A549 (cell line): ENCODE data around the gene PLEKHD1. TPM values are rescaled to one million over a fixed set of nuclear protein-coding genes. Genes with fewer than 3 reads are reported as not detected.

ENCODE experiments used
- ATAC-seq, 2 experiments: fragments of 200-7000 bp in 1 of 2; fragments of >200 bp in 1 of 2; cut with Nextera tagmentation in 1 of 2; cut with Tn5 transposase in 1 of 2; 3 replicates each; pipeline versions ENCODE4 v1.8.0 to v1.9.1; 2018 to 2020; ENCODE audit warnings: mild to moderate bottlenecking in 1 of 2, moderate library complexity in 1 of 2
- CTCF ChIA-PET: fragments of 300-600 bp; sonication (Branson Sonifier 250); formaldehyde crosslinking; extraction: SDS; loops from one replicate; lab custom pipeline; 2021; ENCODE audit warnings: antibody characterized with exemption, inconsistent platforms; lab: Yijun Ruan, JAX
- POLR2A ChIA-PET: fragments of 350-600 bp; formaldehyde crosslinking; extraction: SDS; loops from one replicate; lab custom pipeline; 2021; ENCODE audit warnings: antibody characterized with exemption, inconsistent platforms; lab: Yijun Ruan, JAX
- DNase-seq, 2 experiments: peaks; one replicate each; pipeline versions ENCODE4 v3.0.0 to v3.0.0-alpha.2; 2011 to 2016; ENCODE audit warnings: low read depth in 1 of 2, low spot score in 1 of 2
- FAIRE-seq: peaks from 2 replicates; lab custom pipeline; 2011; peaks lifted over from hg19 to GRCh38; lab: Jason Lieb, UNC
- H3K27ac ChIP-seq, 2 experiments: fragments of >200 bp; sonication (Bioruptor Twin); formaldehyde crosslinking; 3 replicates each; pipeline ENCODE4 v1.5.1; 2016 to 2017
- H3K4me1 ChIP-seq: fragments of >200 bp; sonication (Bioruptor Twin); formaldehyde crosslinking; 3 replicates; pipeline ENCODE4 v1.6.1; 2016
- H3K4me2 ChIP-seq: fragments of >200 bp; sonication (Bioruptor Twin); formaldehyde crosslinking; 3 replicates; pipeline ENCODE4 v1.6.1; 2016
- H3K4me3 ChIP-seq: fragments of >200 bp; sonication (Bioruptor Twin); formaldehyde crosslinking; 3 replicates; pipeline ENCODE4 v1.5.1; 2016
- H3K9me3 ChIP-seq: fragments of >200 bp; sonication (Bioruptor Twin); formaldehyde crosslinking; 3 replicates; pipeline ENCODE4 v1.6.1; 2016
- CBX2 ChIP-seq: fragments of 200-600 bp; sonication (generic); IDR thresholded peaks from 2 replicates; pipeline ENCODE4 v1.6.1; 2016; ENCODE audit warnings: low read depth, mild to moderate bottlenecking, borderline replicate concordance
- CHD4 ChIP-seq: fragments of 200-600 bp; sonication (generic); IDR thresholded peaks from 2 replicates; pipeline ENCODE4 v1.6.1; 2016; ENCODE audit warnings: antibody characterized with exemption, mild to moderate bottlenecking, borderline replicate concordance
- EHF ChIP-seq: fragments of 250-450 bp; sonication (Bioruptor Pico); IDR thresholded peaks from 2 replicates; pipeline ENCODE4 v1.5.0; 2020; ENCODE audit warnings: mild to moderate bottlenecking
- ESRRA ChIP-seq: fragments of 150-350 bp; IDR thresholded peaks from 2 replicates; pipeline ENCODE4 v1.6.1; 2014; ENCODE audit warnings: mild to moderate bottlenecking, low read length, borderline replicate concordance
- FOXS1 ChIP-seq: fragments of 250-450 bp; sonication (Bioruptor Pico); IDR thresholded peaks from 2 replicates; pipeline ENCODE4 v1.5.0; 2020; ENCODE audit warnings: mild to moderate bottlenecking, moderate library complexity
- GATA3 ChIP-seq: IDR thresholded peaks from 2 replicates; pipeline ENCODE4 v1.6.1; 2012; ENCODE audit warnings: borderline replicate concordance
- KDM5A ChIP-seq: fragments of 200-600 bp; sonication (generic); IDR thresholded peaks from 2 replicates; pipeline ENCODE4 v1.6.1; 2016; ENCODE audit warnings: antibody characterized with exemption, mild to moderate bottlenecking
- MAFK ChIP-seq: fragments of 450-650 bp; IDR thresholded peaks from 2 replicates; pipeline ENCODE4 v1.6.1; 2014; ENCODE audit not compliant: partially characterized antibody
- MAZ ChIP-seq: fragments of 150-350 bp; IDR thresholded peaks from 2 replicates; pipeline ENCODE4 v1.6.1; 2014; ENCODE audit warnings: antibody characterized with exemption, low read depth, low read length, borderline replicate concordance
- MYC ChIP-seq: IDR thresholded peaks from 2 replicates; pipeline ENCODE4 v1.6.1; 2012; ENCODE audit warnings: mild to moderate bottlenecking, inconsistent platforms, low read length, improper control_type of control experiment, borderline replicate concordance
- NPAS2 ChIP-seq: fragments of 250-450 bp; sonication (Bioruptor Pico); IDR thresholded peaks from 2 replicates; pipeline ENCODE4 v1.8.0; 2022; ENCODE audit warnings: mild to moderate bottlenecking, moderate library complexity, borderline replicate concordance
- NR3C1 ChIP-seq: fragments of >200 bp; sonication (Bioruptor Twin); formaldehyde crosslinking; IDR thresholded peaks from 3 replicates; pipeline ENCODE4 v1.6.1; 2017
- RARB ChIP-seq: fragments of 250-450 bp; sonication (Bioruptor Pico); IDR thresholded peaks from 2 replicates; pipeline ENCODE4 v1.8.0; 2021; ENCODE audit warnings: mild to moderate bottlenecking, moderate library complexity
- RCOR1 ChIP-seq: fragments of 150-350 bp; IDR thresholded peaks from 2 replicates; pipeline ENCODE4 v1.6.1; 2014; ENCODE audit warnings: antibody characterized with exemption, low read length, low read depth
- SMC3 ChIP-seq: fragments of >200 bp; sonication (Bioruptor Twin); formaldehyde crosslinking; IDR thresholded peaks from 3 replicates; pipeline ENCODE4 v1.6.1; 2018; ENCODE audit warnings: inconsistent platforms
- ZFP36 ChIP-seq: fragments of 450-650 bp; IDR thresholded peaks from 2 replicates; pipeline ENCODE4 v1.6.1; 2014; ENCODE audit warnings: borderline replicate concordance; ENCODE audit not compliant: partially characterized antibody
- ZNF302 ChIP-seq: fragments of 250-450 bp; sonication (Bioruptor Pico); IDR thresholded peaks from 2 replicates; pipeline ENCODE4 v1.9.0; 2021; ENCODE audit warnings: inconsistent platforms, mild to moderate bottlenecking, moderate library complexity
- ZSCAN20 ChIP-seq: fragments of 250-450 bp; sonication (Bioruptor Pico); IDR thresholded peaks from 2 replicates; pipeline ENCODE4 v1.8.0; 2022; ENCODE audit warnings: mild to moderate bottlenecking, moderate library complexity
- WGBS: methylation state at CpG from one replicate; pipeline ENCODE4 v1.1.6; 2017; ENCODE audit errors: missing lambda C conversion rate; 5-methylcytosine and 5-hydroxymethylcytosine counted together
- polyA plus RNA-seq, 4 experiments: library from polyadenylated mRNA; depleted of rRNA in 3 of 4; stranded (reverse); fragments of >200 nt; fragmentation: RNase III in 1 of 4; extraction: RNeasy Plus Mini Kit Qiagen cat#74134 plus additional on column Dnase treatment in 1 of 4; gene quantifications; 2 replicates in 3 of 4; 3 replicates in 1 of 4; pipeline ENCODE4 v1.2.3, GENCODE V29; 2011 to 2017
- TF ChIP-seq, protein P1 (sequence below): fragments of 250-450 bp; sonication (Bioruptor Pico); IDR thresholded peaks from 2 replicates; pipeline ENCODE4 v1.5.0; 2020; ENCODE audit warnings: low read depth, mild to moderate bottlenecking, moderate library complexity
- TF ChIP-seq, protein P2 (sequence below): fragments of >200 bp; sonication (Bioruptor Twin); formaldehyde crosslinking; IDR thresholded peaks from 3 replicates; pipeline ENCODE4 v1.6.1; 2016
- TF ChIP-seq, protein P3 (sequence below): fragments of 450-650 bp; IDR thresholded peaks from 2 replicates; pipeline ENCODE4 v1.6.1; 2014; ENCODE audit warnings: antibody characterized with exemption

Gene PLEKHD1
- polyA plus RNA-seq, 2 of the 4 experiments (the other 2 are of a cell fraction), result 0.01 to 0.04 TPM

DNA sequence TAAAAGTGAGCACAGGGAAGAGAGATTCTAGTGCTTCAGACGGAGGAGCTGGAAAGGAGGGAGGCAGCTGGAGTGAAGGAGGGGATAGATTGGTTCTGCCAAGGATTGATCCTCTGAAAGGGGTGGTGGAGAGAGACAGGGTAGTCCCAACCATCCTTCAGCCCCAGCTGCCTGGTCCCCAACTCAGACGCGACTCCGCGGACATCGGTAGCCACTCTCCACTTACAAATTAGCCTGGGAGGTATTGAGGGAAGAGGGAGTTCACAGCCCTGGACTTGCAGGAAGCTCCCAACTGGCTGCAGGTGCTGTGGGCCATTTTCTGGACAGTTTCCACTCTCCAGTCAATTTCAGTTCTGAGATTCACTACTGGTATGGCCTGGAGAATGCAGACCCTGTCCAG, 1.2 kb downstream of the PLEKHD1 start:
- no peak overlapping the region for H3K27ac ChIP-seq
- H3K4me1 ChIP-seq, result 0 out of 3 replicates have a peak, but pooled peaks cover 4% of the 10 kb centered on the region
- ATAC-seq, result no peak
- no peak for DNase-seq
- FAIRE-seq, result no peak
- POLR2A ChIA-PET, result no interaction called here
- no peaks in the 10 kb centered on the region for H3K9me3 ChIP-seq
- TF ChIP-seq RARB (CRISPR knock-in tag), result no peak
- TF ChIP-seq ZNF302 (CRISPR knock-in tag), result no peak
- TF ChIP-seq EHF, result no peak
- TF ChIP-seq, protein P1, sequence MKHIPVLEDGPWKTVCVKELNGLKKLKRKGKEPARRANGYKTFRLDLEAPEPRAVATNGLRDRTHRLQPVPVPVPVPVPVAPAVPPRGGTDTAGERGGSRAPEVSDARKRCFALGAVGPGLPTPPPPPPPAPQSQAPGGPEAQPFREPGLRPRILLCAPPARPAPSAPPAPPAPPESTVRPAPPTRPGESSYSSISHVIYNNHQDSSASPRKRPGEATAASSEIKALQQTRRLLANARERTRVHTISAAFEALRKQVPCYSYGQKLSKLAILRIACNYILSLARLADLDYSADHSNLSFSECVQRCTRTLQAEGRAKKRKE (CRISPR knock-in tag), result no peak
- no peak for TF ChIP-seq KDM5A
- no peak for TF ChIP-seq ZSCAN20 (CRISPR knock-in tag)
- TF ChIP-seq GATA3, result no peak
- no peak for TF ChIP-seq CHD4
- TF ChIP-seq NR3C1, result no peak
- TF ChIP-seq FOXS1 (CRISPR knock-in tag), result no peak
- TF ChIP-seq SMC3, result no peak
- no peak for TF ChIP-seq MAFK
- no peak for TF ChIP-seq ZFP36
- TF ChIP-seq MYC, result no peak
- TF ChIP-seq NPAS2, result no peak
- TF ChIP-seq ESRRA, result no peak
- no peak for TF ChIP-seq RCOR1
- no peak for TF ChIP-seq CBX2
- TF ChIP-seq, protein P2, sequence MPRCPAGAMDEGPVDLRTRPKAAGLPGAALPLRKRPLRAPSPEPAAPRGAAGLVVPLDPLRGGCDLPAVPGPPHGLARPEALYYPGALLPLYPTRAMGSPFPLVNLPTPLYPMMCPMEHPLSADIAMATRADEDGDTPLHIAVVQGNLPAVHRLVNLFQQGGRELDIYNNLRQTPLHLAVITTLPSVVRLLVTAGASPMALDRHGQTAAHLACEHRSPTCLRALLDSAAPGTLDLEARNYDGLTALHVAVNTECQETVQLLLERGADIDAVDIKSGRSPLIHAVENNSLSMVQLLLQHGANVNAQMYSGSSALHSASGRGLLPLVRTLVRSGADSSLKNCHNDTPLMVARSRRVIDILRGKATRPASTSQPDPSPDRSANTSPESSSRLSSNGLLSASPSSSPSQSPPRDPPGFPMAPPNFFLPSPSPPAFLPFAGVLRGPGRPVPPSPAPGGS, result no peak
- TF ChIP-seq, protein P3, sequence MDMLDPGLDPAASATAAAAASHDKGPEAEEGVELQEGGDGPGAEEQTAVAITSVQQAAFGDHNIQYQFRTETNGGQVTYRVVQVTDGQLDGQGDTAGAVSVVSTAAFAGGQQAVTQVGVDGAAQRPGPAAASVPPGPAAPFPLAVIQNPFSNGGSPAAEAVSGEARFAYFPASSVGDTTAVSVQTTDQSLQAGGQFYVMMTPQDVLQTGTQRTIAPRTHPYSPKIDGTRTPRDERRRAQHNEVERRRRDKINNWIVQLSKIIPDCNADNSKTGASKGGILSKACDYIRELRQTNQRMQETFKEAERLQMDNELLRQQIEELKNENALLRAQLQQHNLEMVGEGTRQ, result no peak
- 91% methylated on average over 6 of the region's 6 CpGs for WGBS
- CTCF ChIA-PET, result interaction anchor here (1.5 to 5.7 kb wide), 3 partner anchors 11 to 141 kb away, joined by 3 to 23 read pairs (median 18); no protein-coding TSS in a partner anchor
- H3K4me3 ChIP-seq, result no peak overlapping the region
- H3K4me2 ChIP-seq, result no peak overlapping the region

DNA sequence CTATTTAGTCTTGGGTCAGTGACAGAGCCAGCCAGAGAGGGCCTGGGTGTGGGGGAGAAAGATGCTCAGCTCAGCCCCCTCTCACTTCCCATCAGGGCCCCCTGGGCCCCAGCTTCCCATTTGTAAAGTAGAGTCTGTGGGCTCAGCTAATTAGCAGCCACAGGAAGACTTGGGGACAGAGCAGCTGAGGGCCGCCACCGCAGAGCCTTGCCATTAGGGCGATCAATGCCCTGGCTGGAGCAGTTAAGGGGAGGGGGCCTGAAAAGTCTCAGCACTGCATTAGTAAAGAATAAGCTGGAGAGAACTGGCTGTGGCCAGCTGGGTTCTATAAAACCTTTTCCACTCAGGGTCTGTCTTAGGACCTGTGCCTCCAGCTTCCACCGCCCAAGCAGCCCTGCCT, 2.7 kb downstream of the PLEKHD1 start:
- CTCF ChIA-PET, result interaction anchor here (0.9 to 5.7 kb wide), 5 partner anchors 9 to 18 kb away, joined by 3 to 23 read pairs (median 5); no protein-coding TSS in a partner anchor
- H3K9me3 ChIP-seq, result no peaks in the 10 kb centered on the region

More for the DNA sequence above, 2.7 kb downstream of the PLEKHD1 start:
- Histone ChIP-seq H3K27ac (no peak overlapping the region), H3K4me1 (0 out of 3 replicates have a peak, but pooled peaks cover 4% of the 10 kb centered on the region), H3K4me2 (no peak overlapping the region), H3K4me3 (no peak overlapping the region)
- DNase-seq (no peak), ATAC-seq (no peak), FAIRE-seq (no peak)
- TF ChIP-seq MAZ, result no peak
- TF ChIP-seq, protein P2, result no peak
- WGBS, result 89% methylated on average over 4 of the region's 4 CpGs
- POLR2A ChIA-PET, result no interaction called here
